ENCODE measurements around the gene SLC4A9.

DNA sequence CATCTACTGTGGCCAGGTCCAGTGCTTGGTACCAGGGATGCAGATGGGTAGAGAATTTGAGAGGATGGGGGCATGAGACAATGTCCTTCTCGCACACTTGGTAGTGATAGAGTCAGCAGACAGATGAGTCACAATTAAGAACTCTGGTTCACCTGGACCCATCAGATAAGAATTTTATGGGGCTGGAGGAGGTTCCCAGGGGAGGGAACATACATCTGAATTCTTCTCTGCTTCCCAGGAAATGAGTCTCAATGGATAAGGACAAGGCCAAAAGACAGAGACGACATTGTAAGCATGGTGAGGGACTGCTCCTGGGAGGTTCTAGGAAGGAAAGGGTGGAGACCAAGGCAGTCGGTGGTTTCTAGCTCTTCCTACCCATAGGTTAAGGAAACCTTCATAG is 5.3 kb downstream of the SLC4A9 start:
- TF ChIP-seq SUZ12 (IDR thresholded peaks at IDR 0.05; ENCODE audit: extremely low read depth, insufficient read depth, insufficient read length) (no peak), ZNF274 (IDR thresholded peaks at IDR 0.05; ENCODE audit: low read depth, low read length) (no peak)

Data from NT2/D1 (cell line).